ENCODE measurements around the gene SRCAP. TPM values are rescaled to one million over a fixed set of nuclear protein-coding genes. Genes with fewer than 3 reads are reported as not detected.

Gene SRCAP
- total and polyA plus RNA-seq, 2 of the 8 experiments (the other 6 are each of a cell fraction or from before 2014, with no cell fraction given), result 5.5 to 54.3 TPM

DNA sequence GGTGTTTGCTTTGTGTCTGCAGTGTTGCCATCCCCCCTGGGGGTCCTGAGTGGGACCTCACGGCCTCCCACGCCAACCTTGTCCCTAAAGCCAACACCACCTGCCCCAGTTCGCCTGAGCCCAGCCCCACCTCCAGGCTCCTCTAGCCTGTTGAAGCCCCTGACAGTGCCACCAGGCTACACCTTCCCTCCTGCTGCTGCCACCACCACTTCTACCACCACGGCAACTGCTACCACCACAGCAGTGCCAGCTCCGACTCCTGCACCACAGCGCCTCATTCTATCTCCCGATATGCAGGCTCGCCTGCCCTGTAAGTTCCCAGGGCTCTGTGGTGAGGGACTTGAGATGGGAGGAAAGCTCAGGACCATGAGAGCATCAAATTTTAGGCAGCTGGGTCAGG lies 22.2 kb downstream of the SRCAP start:
- no peak overlapping the region for H3K18ac ChIP-seq (ENCODE audit: extremely low read depth, low read length)
- no peak overlapping the region for H3K4ac ChIP-seq (replicated peaks; ENCODE audit: insufficient read length, low read depth, low read length)
- H3K4me3 ChIP-seq (ENCODE audit: extremely low read depth in 1 of 4, insufficient read depth in 2 of 4, low read depth in 3 of 4, low read length in 4 of 4), result no peak overlapping the region
- H2AK5ac ChIP-seq (ENCODE audit: low read depth, low read length), result no peak overlapping the region
- H3K23me2 ChIP-seq (ENCODE audit: low read depth, low read length), result no peaks in the 10 kb centered on the region; the same call in 1 of the 2 replicates
- no peak overlapping the region for H4K5ac ChIP-seq (ENCODE audit: insufficient read length, low read depth, low read length)
- H3K27ac ChIP-seq (ENCODE audit: low read depth, low read length), result no peak overlapping the region
- CTCF ChIA-PET (ENCODE audit: partially characterized antibody), result interaction anchor here (1.2 to 1.6 kb wide), 2 partner anchors 12 to 61 kb away, joined by 3 to 7 read pairs; no protein-coding TSS in a partner anchor
- H2BK5ac ChIP-seq (ENCODE audit: low read depth, low read length), result no peak overlapping the region
- FAIRE-seq, result no peak
- H3K56ac ChIP-seq (replicated peaks; ENCODE audit: insufficient read length, low read depth, low read length), result no peak overlapping the region
- no peak overlapping the region for H2AFZ ChIP-seq (ENCODE audit: low read length)
- no peak overlapping the region for H2BK20ac ChIP-seq (ENCODE audit: low read length)
- H3K23ac ChIP-seq (ENCODE audit: insufficient read length), result no peak overlapping the region
- WGBS, 2 experiments (ENCODE audit: extremely low coverage in 1 of 2, insufficient coverage in 1 of 2, insufficient read length in 1 of 2, insufficient replicate concordance in 2 of 2, low coverage in 1 of 2, low lambda C conversion rate in 2 of 2, missing lambda C conversion rate in 1 of 2), result 94% methylated on average over 8 of the region's 8 CpGs; no CpG with 5 or more reads in 1 of the 2 experiments
- H3K79me1 ChIP-seq (ENCODE audit: low read depth, low read length), result peaks cover 6% of the 10 kb centered on the region; the same call in 1 of the 2 replicates
- no peaks in the 10 kb centered on the region for H3K79me2 ChIP-seq (ENCODE audit: control insufficient read depth in 1 of 2, insufficient read depth in 2 of 2, low read length in 2 of 2)
- no peak overlapping the region for H2BK12ac ChIP-seq (ENCODE audit: low read depth, low read length)
- H3K4me2 ChIP-seq (ENCODE audit: insufficient read depth in 1 of 2, low read depth in 2 of 2, low read length in 2 of 2), result no peak overlapping the region
- no peaks in the 10 kb centered on the region for H3K4me1 ChIP-seq (replicated peaks in 1 of 4; ENCODE audit: control insufficient read depth in 3 of 4, insufficient read depth in 4 of 4, low read length in 3 of 4)
- H2BK15ac ChIP-seq (ENCODE audit: low read length), result no peak overlapping the region
- no peak overlapping the region for H2BK120ac ChIP-seq (replicated peaks; ENCODE audit: low read depth, low read length)
- H3K14ac ChIP-seq (ENCODE audit: insufficient read length), result no peak overlapping the region
- no peak overlapping the region for H3K9ac ChIP-seq (replicated peaks in 1 of 4; ENCODE audit: extremely low read depth in 1 of 4, low read depth in 3 of 4, low read length in 3 of 4)
- no peak overlapping the region for H4K91ac ChIP-seq (replicated peaks; ENCODE audit: insufficient read length, low read length)
- H4K20me1 ChIP-seq (replicated peaks in 1 of 2; ENCODE audit: control insufficient read depth in 1 of 2, insufficient read depth in 2 of 2, low read length in 2 of 2), result peaks cover 8 to 28% of the 10 kb centered on the region in 2 experiments
- no peak for DNase-seq (ENCODE audit: low read depth in 1 of 2, low spot score in 2 of 2)
- H3K9me3 ChIP-seq (ENCODE audit: insufficient read depth in 2 of 2, low read depth in 1 of 2, low read length in 1 of 2), result no peaks in the 10 kb centered on the region
- no peaks in the 10 kb centered on the region for H3K27me3 ChIP-seq (replicated peaks in 1 of 4; ENCODE audit: control insufficient read depth in 3 of 4, extremely low read depth in 1 of 4, insufficient read depth in 3 of 4, low read length in 3 of 4)
- H4K8ac ChIP-seq (ENCODE audit: extremely low read depth, insufficient read depth, low read length), result no peak overlapping the region
- POLR2A ChIA-PET (ENCODE audit: partially characterized antibody), result interaction anchor here (0.6 to 6.8 kb wide), 8 partner anchors 9 to 321 kb away, joined by 3 to 80 read pairs (median 13); partner anchors contain the start of genes PHKG2 and SRCAP
- H3K36me3 ChIP-seq (ENCODE audit: control insufficient read depth in 2 of 4, insufficient read depth in 4 of 4, low read length in 3 of 4), result peaks cover 44 to 79% (median 74%) of the 10 kb centered on the region in 4 experiments
- TF ChIP-seq POLR2AphosphoS5 (IDR thresholded peaks at IDR 0.05; ENCODE audit: low read depth, low read length), result no peak
- TF ChIP-seq POU5F1 (IDR thresholded peaks at IDR 0.05; ENCODE audit: low read depth, low read length), result no peak
- TF ChIP-seq SIN3A (conservative IDR thresholded peaks at IDR 0.05 in 1 of 2, IDR thresholded peaks at IDR 0.05 in 1 of 2; ENCODE audit: low read depth in 1 of 2, low read length in 2 of 2), result no peak
- TF ChIP-seq JUND (IDR thresholded peaks at IDR 0.05; ENCODE audit: low read length), result no peak
- TF ChIP-seq KDM5A (IDR thresholded peaks at IDR 0.05; ENCODE audit: low read length), result no peak
- TF ChIP-seq ASH2L (IDR thresholded peaks at IDR 0.05; ENCODE audit: low read length), result no peak
- TF ChIP-seq, protein P1, sequence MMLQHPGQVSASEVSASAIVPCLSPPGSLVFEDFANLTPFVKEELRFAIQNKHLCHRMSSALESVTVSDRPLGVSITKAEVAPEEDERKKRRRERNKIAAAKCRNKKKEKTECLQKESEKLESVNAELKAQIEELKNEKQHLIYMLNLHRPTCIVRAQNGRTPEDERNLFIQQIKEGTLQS (IDR thresholded peaks at IDR 0.05; ENCODE audit: insufficient read depth, low read depth, low read length), result no peak
- no peak for TF ChIP-seq SRF (IDR thresholded peaks at IDR 0.05; ENCODE audit: low read depth, low read length)
- no peak for TF ChIP-seq PHF8 (conservative IDR thresholded peaks at IDR 0.05; ENCODE audit: low read depth, low read length)
- TF ChIP-seq BRCA1 (IDR thresholded peaks at IDR 0.05; ENCODE audit: low read depth, low read length), result no peak
- TF ChIP-seq, protein P2, sequence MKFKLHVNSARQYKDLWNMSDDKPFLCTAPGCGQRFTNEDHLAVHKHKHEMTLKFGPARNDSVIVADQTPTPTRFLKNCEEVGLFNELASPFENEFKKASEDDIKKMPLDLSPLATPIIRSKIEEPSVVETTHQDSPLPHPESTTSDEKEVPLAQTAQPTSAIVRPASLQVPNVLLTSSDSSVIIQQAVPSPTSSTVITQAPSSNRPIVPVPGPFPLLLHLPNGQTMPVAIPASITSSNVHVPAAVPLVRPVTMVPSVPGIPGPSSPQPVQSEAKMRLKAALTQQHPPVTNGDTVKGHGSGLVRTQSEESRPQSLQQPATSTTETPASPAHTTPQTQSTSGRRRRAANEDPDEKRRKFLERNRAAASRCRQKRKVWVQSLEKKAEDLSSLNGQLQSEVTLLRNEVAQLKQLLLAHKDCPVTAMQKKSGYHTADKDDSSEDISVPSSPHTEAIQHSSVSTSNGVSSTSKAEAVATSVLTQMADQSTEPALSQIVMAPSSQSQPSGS (IDR thresholded peaks at IDR 0.05; ENCODE audit: low read length), result no peak
- TF ChIP-seq CBX8 (IDR thresholded peaks at IDR 0.05; ENCODE audit: borderline replicate concordance, low read depth, low read length), result no peak

All from H1 (cell line).